ENCODE measurements around the gene CPA5. TPM values are rescaled to one million over a fixed set of nuclear protein-coding genes. Genes with fewer than 3 reads are reported as not detected.
A peak's percentile ranks its signal among the peaks of the same experiment; 100 is the strongest.

CPA5 gene
- total RNA-seq, 1 donor, result not detected

GRCh38 chr7:130379019-130379418, 34.4 kb downstream of the CPA5 start:
- H3K4me3 ChIP-seq (ENCODE audit: low read depth, low read length), result no peak overlapping the region
- DNase-seq (ENCODE audit: low read depth), result no peak
- TF ChIP-seq CTCF (IDR thresholded peaks at IDR 0.05; ENCODE audit: insufficient read depth, low read depth, low read length), result no peak

GRCh38 chr7:130379532-130379920, 34.9 kb downstream of the CPA5 start:
- no peak overlapping the region for H3K4me3 ChIP-seq (ENCODE audit: low read depth, low read length)
- DNase-seq (ENCODE audit: low read depth), result no peak
- no peak for TF ChIP-seq CTCF (IDR thresholded peaks at IDR 0.05; ENCODE audit: insufficient read depth, low read depth, low read length)

GRCh38 chr7:130379921-130380860, 35.6 kb downstream of the CPA5 start, which contains the start of gene CPA1:
CPA1 (plus strand) TSS chr7:130380494; CDS start chr7:130380521, 27 bp downstream.
- no peak for TF ChIP-seq CTCF (IDR thresholded peaks at IDR 0.05; ENCODE audit: insufficient read depth, low read depth, low read length)
- DNase-seq (ENCODE audit: low read depth), result peak; percentile 73
- no peak within 1 kb of the TSS for H3K4me3 ChIP-seq (ENCODE audit: low read depth, low read length)

GRCh38 chr7:130380861-130381455, 36.3 kb downstream of the CPA5 start:
- no peak overlapping the region for H3K4me3 ChIP-seq (ENCODE audit: low read depth, low read length)
- DNase-seq (ENCODE audit: low read depth), result no peak
- TF ChIP-seq CTCF (IDR thresholded peaks at IDR 0.05; ENCODE audit: insufficient read depth, low read depth, low read length), result no peak

- H3K4me3 ChIP-seq (ENCODE audit: low read depth, low read length), result no peak overlapping the region
- no peak for DNase-seq (ENCODE audit: low read depth)
- TF ChIP-seq CTCF (IDR thresholded peaks at IDR 0.05; ENCODE audit: insufficient read depth, low read depth, low read length), result peak; percentile 7
These were observed 37.1 kb downstream of the CPA5 start for GRCh38 chr7:130381468-130382312.

GRCh38 chr7:130383187-130383980, 38.8 kb downstream of the CPA5 start:
- no peak overlapping the region for H3K4me3 ChIP-seq (ENCODE audit: low read depth, low read length)
- no peak for TF ChIP-seq CTCF (IDR thresholded peaks at IDR 0.05; ENCODE audit: insufficient read depth, low read depth, low read length)
- DNase-seq (ENCODE audit: low read depth), result no peak
